Stomach (tissue), 4 donors: ENCODE data around the gene TRIP13.

Experiments used
- EP300 ChIP-seq: sonication (generic); formaldehyde crosslinking; IDR thresholded peaks from one replicate; pipeline ENCODE4 v1.6.1; 2017; ENCODE audit warnings: antibody characterized with exemption
- TF ChIP-seq, protein P1 (sequence below), 7 experiments: fragments of 450-650 bp in 4 of 7; fragments of 200-600 bp in 3 of 7; sonication (generic) in 3 of 7; IDR thresholded peaks; one replicate each; pipeline ENCODE4 v1.5.1; 2016 to 2019; ENCODE audit warnings: antibody characterized with exemption in 7 of 7, control low read depth in 2 of 7, mild to moderate bottlenecking in 1 of 7

DNA sequence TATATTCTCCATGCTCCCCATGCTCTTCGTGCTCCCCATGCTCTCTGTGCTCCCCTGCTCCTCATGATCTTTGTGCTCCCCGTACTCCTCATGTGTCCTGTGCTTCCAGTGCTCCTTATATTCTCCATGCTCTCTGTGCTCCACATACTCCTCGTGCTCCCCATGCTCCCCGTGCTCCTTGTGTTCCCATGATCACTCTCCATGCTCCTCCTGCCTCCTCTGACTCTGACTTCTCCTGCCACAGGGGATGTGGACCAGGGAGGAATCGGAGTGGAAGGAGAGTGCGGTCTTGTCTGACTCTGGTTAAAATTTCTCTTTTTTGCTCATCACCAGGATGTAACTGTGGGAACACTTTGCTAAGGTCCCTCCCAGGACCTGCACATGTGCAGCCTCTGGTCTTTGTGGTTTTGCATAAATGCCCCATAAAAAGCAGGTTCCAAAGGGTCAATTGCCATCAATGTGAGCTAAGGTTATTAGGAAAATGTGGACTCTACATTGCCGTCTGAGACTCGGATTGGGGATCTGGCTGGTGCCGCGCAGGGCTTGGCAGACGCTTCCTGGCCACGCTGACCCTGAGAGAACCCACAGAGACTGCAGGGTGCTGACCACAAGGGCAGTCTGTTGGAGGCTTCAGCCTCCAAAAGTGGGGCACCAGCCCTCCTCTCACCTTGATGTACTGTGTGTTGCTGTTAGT, 52.5 kb downstream of the TRIP13 start:
- TF ChIP-seq, protein P1, sequence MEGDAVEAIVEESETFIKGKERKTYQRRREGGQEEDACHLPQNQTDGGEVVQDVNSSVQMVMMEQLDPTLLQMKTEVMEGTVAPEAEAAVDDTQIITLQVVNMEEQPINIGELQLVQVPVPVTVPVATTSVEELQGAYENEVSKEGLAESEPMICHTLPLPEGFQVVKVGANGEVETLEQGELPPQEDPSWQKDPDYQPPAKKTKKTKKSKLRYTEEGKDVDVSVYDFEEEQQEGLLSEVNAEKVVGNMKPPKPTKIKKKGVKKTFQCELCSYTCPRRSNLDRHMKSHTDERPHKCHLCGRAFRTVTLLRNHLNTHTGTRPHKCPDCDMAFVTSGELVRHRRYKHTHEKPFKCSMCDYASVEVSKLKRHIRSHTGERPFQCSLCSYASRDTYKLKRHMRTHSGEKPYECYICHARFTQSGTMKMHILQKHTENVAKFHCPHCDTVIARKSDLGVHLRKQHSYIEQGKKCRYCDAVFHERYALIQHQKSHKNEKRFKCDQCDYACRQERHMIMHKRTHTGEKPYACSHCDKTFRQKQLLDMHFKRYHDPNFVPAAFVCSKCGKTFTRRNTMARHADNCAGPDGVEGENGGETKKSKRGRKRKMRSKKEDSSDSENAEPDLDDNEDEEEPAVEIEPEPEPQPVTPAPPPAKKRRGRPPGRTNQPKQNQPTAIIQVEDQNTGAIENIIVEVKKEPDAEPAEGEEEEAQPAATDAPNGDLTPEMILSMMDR (IDR thresholded peaks at IDR 0.05) = no peak
- TF ChIP-seq EP300 = no peak
